SK-N-SH (cell line): ENCODE data around the gene BAHCC1.
"Not testable (repeated sequence)": the region's sequence is repeated elsewhere in the genome, so short reads cannot be mapped to it uniquely, and the experiment has no call there.

Source experiments
- CTCF ChIP-seq: fragments of 200-600 bp; sonication (generic); IDR thresholded peaks from 2 replicates; pipeline ENCODE4 v1.6.1; 2017; ENCODE audit warnings: antibody characterized with exemption, mild to moderate bottlenecking, moderate library complexity
- MAX ChIP-seq: IDR thresholded peaks from 2 replicates; pipeline ENCODE4 v1.4.0; 2012; ENCODE audit warnings: low read depth
- RAD21 ChIP-seq: IDR thresholded peaks from 2 replicates; pipeline ENCODE4 v1.6.1; 2012; ENCODE audit warnings: mild to moderate bottlenecking, low read length
- REST ChIP-seq: IDR thresholded peaks from 2 replicates; pipeline ENCODE4 v1.6.1; 2012; ENCODE audit warnings: mild to moderate bottlenecking, low read depth, low read length, moderate library complexity
- RFX5 ChIP-seq: IDR thresholded peaks from 2 replicates; pipeline ENCODE4 v1.6.1; 2012; ENCODE audit warnings: mild to moderate bottlenecking, improper control_type of control experiment, low read length

- TF ChIP-seq REST, CTCF, RAD21, MAX, RFX5: not testable (repeated sequence)
Measured at GRCh38 chr17:81362001-81362400, 33.3 kb upstream of the BAHCC1 start.
